GM19240 (cell line): Measurements from ENCODE around the gene PIGQ.

ENCODE experiments used
- DNase-seq: peaks from one replicate; pipeline ENCODE4 v3.0.0; 2011; ENCODE audit warnings: low spot score; ENCODE audit not compliant: insufficient read length

PIGQ gene

DNA sequence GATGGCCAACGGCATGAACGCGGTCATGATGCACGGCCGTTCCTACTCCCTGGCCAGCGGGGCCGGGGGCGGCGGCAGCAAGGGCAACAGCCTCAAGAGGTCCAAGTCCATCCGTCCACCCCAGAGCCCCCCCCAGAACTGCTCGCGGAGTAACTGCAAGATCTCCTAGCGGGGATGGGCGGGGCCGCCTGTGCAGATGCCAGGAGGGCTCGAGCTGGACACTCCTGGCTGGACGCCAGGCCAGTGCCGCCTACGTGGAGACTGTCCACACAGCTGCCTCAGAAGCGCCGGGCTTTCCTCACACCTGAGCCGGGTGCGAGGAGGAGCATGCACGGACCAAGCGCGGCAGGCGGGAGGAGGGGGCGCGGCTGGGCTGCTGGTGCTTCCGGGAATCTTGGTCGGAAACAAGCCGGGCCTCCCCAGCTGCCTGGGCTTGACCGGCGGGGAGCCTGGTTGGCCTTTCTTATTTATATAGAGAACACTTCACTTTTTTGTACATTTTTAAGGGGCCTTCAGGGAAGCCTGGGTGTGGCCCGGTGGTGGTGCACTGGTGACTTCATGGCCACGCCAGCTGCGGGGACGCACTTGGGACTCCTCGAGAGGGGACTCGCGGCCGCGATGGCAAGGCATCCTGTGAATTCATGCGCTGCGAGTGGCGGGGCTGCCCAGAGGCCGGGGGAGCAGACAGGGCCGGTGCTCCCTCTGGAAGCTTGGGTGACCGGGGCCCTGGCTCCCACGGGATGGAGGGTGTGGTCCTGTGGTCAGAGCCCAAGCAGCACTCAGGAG is 57.9 kb downstream of the PIGQ start:
- DNase-seq, result no peak

DNA sequence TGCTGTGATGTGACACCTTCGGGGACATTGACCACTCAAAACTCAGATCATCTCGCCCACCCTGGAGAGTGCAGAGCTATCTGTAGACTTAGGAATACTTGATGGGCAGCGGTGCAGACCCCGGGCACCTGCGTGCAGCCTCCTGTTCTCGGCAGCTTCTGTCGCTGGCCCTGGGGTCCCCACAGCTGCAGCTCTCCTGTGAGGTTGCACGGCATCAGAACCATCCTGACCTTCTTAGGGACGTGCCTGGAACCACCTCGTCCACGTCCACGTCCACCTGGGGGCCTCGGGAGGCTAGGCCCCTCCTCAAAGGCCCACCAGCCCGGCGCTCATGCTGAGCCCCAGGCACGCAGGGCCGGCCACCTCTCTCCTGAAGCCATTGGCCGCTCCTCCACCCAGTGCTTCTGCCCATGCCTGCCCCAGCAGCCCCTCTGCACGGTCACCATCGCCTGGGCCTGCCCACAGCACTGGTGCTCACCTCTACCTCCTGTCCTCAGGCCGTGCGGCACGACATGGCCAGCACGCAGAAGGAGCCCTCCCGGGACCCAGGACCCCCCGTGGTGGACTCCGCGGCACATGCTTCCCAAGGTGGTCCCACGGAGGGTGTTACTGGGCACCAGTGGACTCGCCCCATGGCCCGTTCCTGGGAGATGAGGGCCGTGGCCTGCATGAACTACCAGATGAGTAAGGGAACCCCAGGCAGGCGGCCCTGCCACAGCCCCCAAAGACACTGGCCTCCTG is 58.7 kb downstream of the PIGQ start:
- DNase-seq, result no peak

DNA sequence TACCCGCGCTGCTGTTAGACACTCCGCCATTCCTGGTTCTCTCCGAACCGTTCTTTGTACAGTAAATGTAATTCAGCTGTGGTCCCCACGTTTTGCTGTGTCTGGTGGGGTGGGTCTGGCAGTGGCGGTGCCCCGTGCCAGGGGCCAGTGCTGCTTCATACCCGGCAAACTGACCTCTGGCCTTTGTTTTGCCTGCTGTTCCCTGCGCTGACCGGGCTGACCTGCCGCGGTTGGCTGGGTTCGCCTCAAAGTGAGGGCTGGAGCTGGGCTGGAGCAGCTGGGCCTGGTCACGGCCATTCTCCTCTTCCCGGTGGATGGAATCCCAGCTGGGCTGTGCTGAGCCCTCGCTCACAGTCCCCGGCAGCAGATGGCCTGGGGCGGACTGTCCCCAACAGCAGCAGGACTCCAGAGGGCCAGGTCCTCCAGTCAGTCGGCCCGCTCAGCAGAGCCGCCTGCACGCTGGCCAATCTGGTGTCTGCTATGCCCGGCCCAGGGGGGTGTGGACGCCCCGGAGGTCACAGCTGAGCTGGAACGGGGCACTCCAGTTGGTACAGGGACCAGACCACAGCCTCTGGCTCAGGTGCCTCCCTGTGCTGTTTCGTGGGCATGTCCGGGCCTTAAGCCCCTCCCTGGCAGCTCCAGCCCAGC is 59.5 kb downstream of the PIGQ start:
- no peak for DNase-seq

DNA sequence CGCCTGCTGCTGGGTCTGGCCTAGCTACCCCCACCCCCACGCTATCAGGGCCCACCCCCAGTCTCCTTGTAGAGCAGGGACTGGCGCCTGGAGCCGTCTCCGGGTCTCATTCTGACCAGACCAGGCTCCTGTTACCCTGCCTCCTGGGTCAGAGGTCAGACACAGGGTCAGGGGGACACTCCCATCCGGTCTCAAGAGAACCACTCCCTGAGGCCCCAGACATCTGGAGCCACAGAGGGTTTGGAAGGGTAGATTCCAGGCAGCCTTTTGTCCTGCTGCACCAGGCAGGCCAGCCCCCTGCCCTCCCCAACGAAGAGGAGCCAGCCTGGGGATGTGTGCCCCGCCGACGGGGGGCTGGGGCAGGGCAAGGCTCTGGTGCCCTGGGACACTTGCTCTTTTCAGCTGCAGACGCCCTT is 60.1 kb downstream of the PIGQ start:
- DNase-seq, result no peak

DNA sequence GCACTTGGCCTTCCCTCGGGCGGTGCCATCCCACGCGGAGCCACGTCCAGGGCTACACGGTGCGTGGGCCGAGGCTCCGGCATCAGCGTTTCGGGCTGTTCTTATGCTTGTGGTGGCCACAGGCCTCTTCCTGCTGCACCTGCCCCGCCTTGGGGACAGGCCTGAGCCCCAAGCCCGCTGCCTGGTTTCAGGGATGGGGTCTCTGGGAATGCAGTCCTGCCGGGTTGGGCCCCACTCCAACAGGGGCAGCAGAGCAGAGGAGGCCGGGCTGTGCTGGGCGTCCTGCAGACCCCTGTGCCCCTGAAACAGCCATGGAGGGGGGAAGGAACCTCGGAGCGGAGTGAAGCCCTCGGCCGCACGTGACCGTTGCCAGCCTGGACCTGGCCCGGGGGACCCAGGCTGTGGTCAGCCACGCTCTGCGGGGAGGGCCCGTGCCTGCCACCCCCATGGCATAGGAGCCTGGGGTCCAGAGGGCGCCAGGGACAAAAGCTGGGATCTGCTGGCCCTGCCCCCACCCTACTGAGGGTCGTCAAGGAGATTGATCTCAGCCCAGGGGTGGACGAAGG is 60.6 kb downstream of the PIGQ start:
- no peak for DNase-seq

DNA sequence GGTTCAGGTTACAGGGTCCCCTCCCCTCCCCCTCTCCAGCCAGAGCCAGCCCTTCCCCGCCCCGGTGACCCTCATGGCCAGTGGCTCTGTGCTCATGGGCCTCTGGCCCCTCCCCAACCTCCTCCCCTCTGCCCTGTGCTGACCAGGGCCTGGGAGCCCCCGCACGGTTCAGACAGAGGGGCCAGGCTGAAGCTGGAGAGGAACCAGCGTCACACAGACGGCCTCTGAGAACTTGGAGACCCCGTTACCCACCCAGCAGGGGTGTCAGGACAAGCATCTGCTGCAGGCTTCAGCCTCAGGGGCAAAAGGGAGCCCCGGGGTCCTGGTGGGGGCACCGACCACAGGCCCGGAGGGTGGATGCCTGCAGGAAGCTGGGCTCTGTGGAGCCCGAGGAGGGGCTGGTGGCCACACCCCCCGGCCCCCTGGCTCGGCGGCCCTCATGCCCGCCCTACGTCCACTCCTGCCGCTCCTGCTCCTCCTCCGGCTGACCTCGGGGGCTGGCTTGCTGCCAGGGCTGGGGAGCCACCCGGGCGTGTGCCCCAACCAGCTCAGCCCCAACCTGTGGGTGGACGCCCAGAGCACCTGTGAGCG is 61.1 kb downstream of the PIGQ start, which contains the start of gene WFIKKN1:
Gene WFIKKN1 (plus strand): TSS at position 171 of the 591 bp plus-strand sequence. CDS start 269 bp downstream, at position 440.
- no peak for DNase-seq

DNA sequence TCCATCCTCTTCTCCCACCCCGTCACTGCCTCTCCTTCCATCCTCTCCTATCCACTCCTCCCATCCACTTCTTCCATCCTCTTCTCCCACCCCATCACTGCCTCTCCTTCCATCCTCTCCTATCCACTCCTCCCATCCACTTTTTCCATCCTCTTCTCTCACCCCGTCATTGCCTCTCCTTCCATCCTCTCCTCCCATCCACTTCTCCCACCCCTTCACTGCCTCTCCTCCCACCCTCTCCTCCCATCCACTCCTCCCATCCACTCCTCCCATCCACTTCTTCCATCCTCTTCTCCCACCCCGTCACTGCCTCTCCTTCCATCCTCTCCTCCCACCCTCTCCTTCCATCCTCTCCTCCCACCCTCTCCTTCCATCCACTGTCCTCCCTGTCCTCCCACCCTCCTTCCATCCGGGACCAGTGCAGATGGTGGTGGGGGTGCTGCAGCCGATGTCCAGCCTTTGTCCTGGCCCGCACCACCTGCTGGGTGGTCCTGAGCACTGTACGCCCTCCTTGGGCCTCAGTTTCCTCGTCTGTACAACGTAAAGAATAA is 62.1 kb downstream of the PIGQ start:
- no peak for DNase-seq

DNA sequence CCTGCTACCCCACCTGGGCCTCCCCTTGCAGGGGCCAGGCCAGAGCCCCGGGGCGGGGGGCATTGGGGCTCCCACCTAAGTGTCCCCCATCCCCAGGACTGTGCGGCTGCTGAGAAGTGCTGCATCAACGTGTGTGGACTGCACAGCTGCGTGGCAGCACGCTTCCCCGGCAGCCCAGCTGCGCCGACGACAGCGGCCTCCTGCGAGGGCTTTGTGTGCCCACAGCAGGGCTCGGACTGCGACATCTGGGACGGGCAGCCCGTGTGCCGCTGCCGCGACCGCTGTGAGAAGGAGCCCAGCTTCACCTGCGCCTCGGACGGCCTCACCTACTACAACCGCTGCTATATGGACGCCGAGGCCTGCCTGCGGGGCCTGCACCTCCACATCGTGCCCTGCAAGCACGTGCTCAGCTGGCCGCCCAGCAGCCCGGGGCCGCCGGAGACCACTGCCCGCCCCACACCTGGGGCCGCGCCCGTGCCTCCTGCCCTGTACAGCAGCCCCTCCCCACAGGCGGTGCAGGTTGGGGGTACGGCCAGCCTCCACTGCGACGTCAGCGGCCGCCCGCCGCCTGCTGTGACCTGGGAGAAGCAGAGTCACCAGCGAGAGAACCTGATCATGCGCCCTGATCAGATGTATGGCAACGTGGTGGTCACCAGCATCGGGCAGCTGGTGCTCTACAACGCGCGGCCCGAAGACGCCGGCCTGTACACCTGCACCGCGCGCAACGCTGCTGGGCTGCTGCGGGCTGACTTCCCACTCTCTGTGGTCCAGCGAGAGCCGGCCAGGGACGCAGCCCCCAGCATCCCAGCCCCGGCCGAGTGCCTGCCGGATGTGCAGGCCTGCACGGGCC is 62.9 kb downstream of the PIGQ start:
- DNase-seq, result no peak

DNA sequence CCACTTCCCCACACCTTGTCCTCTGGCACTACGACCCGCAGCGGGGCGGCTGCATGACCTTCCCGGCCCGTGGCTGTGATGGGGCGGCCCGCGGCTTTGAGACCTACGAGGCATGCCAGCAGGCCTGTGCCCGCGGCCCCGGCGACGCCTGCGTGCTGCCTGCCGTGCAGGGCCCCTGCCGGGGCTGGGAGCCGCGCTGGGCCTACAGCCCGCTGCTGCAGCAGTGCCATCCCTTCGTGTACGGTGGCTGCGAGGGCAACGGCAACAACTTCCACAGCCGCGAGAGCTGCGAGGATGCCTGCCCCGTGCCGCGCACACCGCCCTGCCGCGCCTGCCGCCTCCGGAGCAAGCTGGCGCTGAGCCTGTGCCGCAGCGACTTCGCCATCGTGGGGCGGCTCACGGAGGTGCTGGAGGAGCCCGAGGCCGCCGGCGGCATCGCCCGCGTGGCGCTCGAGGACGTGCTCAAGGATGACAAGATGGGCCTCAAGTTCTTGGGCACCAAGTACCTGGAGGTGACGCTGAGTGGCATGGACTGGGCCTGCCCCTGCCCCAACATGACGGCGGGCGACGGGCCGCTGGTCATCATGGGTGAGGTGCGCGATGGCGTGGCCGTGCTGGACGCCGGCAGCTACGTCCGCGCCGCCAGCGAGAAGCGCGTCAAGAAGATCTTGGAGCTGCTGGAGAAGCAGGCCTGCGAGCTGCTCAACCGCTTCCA is 63.7 kb downstream of the PIGQ start:
- no peak for DNase-seq
